Fibroblast of lung (primary cell): Measurements from ENCODE around the gene SPATA2L.

Source experiments
- CTCF ChIP-seq, 2 donors: IDR thresholded peaks in 1 of 2; conservative IDR thresholded peaks in 1 of 2; 1 replicate in 1 of 2; 2 replicates in 1 of 2; pipeline ENCODE4 v1.5.1; 2011 to 2012; ENCODE audit warnings: low read length in 2 of 2, control low read depth in 1 of 2, inconsistent platforms in 1 of 2, low read depth in 1 of 2, mild to moderate bottlenecking in 1 of 2
- EZH2 ChIP-seq: IDR thresholded peaks from 2 replicates; pipeline ENCODE4 v1.5.1; 2012; ENCODE audit warnings: low read length, control low read depth, mild to moderate bottlenecking; ENCODE audit errors: missing control alignments

GRCh38 chr16:89720551-89720812, 19.0 kb upstream of the SPATA2L start:
- TF ChIP-seq CTCF (conservative IDR thresholded peaks at IDR 0.05 in 1 of 2, IDR thresholded peaks at IDR 0.05 in 1 of 2; ENCODE audit: low read depth in 1 of 2, low read length in 2 of 2) (no peak), EZH2 (no peak)
